IPS DF 19.7 (cell line): Measurements from ENCODE around the gene S100A7A.

Source experiments
- DNase-seq: peaks from one replicate; pipeline ENCODE4 v3.0.0-alpha.2; 2013; ENCODE audit warnings: low read depth, low spot score

Gene S100A7A

GRCh38 chr1:153415850-153416570, at the start of gene S100A7A:
Gene S100A7A (plus strand): TSS chr1:153416520. CDS start chr1:153418083, 1,563 bp downstream.
- DNase-seq = no peak

DNA sequence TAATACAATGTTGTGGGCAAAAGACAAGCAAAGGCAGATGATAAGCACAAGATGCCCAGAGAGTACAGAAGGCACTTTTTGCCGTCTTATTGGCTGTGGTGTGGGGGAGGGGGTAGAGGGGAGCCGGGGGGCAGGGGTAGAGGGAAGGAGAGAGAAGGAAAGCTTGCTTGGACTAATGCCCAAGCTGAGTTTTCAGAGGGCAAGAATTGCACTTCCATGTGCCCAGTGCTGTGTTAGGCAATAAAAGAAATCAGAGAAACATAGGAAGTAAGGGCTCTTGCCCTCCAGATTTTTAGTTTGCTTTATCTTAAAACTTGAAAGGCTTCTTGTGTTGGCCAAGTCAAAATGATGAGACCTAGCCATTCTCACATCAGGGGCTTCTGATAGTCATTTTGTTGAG, 49.2 kb upstream of the S100A7A start:
- DNase-seq = no peak

GRCh38 chr1:153368495-153368894, 47.8 kb upstream of the S100A7A start:
- DNase-seq = no peak

- no peak for DNase-seq
Measured at GRCh38 chr1:153370146-153370545, 46.2 kb upstream of the S100A7A start.

- no peak for DNase-seq
Measured at GRCh38 chr1:153371231-153371630, 45.1 kb upstream of the S100A7A start.

GRCh38 chr1:153372571-153372970, 43.7 kb upstream of the S100A7A start:
- DNase-seq = no peak

DNA sequence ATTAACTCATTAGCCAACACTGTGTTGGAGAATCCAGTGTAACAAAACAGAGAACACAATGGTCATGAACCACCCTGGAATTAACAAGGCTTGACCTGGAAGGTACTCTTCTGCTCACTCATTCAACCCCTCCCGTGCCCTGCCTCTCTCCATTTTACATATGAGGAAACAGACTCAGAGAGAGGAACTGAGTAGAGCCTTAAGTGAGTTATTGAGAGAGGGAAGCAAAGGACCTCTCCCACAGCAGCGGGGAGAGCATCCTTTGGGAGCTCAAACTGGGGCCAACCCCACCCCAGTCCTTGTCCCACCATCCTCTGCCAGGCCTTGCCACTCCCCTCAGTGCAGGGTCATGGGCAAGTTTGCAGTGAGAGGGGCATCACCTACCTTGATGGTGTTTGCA, 42.2 kb upstream of the S100A7A start:
- no peak for DNase-seq

DNA sequence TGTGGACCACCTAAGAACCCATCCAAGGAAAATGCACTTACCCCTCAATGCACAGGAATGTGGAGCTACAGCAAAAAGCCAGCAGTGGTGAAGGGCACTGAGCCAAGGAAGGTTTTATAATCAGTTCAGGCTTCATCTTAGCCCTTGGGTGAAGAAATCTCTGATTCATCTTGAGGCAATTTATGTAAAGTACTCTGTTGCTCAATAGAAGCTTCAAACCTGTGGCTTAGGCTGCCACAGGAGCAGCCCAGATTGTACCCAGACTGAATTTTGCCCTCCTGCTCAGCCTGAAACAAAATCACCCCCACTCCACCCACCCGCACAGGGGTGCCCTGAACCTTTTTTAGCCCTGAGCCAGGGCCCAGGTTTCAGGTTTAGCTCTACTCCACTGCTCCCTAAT, 40.8 kb upstream of the S100A7A start, which contains the start of gene S100A12:
S100A12 (minus strand) TSS at position 111 of the 400 bp plus-strand sequence. CDS start 1,029 bp downstream, outside the sequence.
- DNase-seq = no peak

- no peak for DNase-seq
Measured at GRCh38 chr1:153379591-153379990, 36.7 kb upstream of the S100A7A start.

DNA sequence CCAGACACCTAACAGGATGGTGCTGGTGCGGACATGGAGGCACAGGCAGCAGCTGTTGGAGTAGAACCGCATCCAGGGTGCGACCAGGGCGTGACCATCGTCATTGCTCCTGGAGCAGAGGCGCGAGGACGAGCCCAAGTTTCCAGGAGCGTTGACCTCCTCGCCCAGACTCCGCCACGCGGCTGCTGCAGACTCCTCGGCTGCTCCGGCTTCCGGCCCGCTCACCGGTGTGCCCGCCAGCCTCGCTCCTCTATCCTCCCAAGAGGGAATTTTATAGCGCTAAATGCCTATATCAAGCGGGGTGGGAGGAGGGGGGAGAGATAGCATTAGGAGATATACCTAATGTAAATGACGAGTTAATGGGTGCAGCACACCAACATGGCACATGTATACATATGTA, 35.6 kb upstream of the S100A7A start:
- DNase-seq = no peak

DNA sequence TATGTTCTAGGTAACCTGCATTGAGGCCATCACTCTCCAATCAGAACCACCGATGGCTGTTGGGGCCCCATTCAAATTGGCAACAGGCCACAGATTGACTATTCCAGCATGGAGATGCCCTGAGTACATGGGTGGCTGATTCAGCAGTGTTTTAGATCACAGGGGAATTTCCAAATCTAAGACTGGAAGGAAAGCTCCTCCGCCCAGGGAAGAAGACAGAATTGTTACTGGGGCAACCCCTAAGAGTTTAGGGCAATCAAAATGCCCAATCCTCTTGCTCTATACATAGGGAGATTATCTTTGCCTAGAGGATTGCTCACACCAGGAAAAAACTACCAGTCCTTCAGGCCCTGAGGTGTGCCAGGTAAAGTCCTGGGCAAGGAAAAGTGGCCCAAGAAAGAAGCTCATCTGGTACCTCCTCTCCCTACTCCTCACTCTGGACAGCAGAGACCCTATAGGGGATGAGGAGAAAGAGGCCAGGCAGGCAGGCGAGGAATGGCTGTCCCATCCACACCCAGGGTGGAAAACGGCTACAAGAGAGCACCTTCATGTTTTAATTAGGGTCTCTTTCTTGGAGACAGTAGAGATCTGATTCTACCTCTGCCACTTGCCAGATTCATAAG, 31.3 kb upstream of the S100A7A start:
- DNase-seq = no peak

- DNase-seq = no peak
Measured at GRCh38 chr1:153386500-153386901, 29.8 kb upstream of the S100A7A start.

DNA sequence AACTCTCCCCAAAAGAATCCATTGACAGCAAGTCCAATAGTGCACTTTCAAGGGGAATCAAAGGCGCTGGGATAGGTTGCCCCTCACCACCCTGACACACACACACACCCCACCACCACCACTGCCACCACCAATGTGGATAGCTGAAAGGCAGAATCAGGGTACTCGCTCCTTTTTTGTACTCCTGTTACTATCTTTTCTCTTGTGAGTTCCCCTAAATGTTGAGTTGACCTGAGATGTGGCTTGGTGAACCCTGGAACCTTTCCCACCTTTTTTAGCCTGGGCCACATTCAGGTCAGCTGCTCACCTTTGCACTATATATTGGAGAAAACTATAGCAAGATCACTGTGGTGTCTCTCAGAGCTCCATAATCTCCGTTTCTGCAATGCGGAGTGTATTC, 29.3 kb upstream of the S100A7A start:
- no peak for DNase-seq

DNA sequence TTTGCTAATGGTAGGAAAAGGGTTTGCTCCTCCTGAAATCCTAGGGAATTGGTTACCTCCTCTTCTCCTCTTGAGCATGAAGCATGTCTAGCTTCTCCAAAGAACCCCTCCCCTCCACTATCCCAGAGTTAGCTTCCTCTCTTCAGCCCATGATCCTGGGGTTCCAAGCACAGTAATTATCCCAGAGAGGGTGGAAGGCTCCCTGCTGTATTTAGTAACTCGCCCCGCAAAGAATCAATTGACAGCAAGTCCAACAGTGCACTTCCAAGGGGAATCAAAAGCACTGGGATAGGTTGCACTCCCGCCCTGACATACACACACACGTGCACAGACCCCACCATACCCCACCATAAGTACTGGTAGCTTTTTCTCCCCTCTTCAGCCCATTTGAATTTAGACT, 28.5 kb upstream of the S100A7A start:
- no peak for DNase-seq

DNA sequence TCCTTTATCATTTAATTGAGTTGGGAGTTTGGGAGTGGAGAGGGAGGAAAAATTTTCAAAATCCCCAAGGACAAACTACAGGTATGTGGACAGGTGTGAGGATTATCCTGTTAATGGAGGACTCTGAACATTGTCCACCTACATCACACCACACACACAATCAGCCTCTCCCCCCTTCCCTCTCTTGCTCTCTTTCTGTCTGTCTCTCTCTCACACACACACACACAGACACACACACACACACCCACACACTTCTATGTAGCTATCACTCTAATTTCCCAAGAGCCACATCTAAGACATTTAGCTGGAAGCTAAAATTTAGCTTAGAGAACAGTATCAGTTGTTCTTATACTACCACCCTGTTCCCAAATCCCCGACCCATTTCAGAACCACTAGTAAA, 26.9 kb upstream of the S100A7A start:
- DNase-seq = no peak

- no peak for DNase-seq
Measured at GRCh38 chr1:153389973-153390879, 26.1 kb upstream of the S100A7A start.

- no peak for DNase-seq
Measured at GRCh38 chr1:153390938-153391710, 25.2 kb upstream of the S100A7A start, which contains the start of gene S100A8. Gene S100A8 (minus strand): TSS chr1:153391073. CDS start chr1:153390535, 538 bp downstream.

DNA sequence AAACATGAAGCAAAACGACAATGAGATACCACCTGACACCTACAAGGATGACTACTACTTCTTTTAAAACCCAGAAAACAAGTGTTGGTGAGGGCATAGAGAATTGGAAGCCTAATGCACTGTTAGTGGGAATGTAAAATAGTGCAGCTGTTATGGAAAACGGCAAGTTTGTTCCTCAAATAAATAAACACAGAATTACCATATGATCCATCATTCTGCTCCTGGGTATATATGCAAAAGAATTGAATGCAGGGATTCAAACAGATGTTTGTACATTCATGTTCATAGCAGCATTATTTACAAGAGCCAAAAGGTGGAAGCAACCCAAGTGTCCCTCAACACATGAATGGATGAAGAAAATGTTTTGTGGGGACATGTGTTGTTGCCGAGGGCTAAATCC, 24.1 kb upstream of the S100A7A start:
- no peak for DNase-seq

- DNase-seq = no peak
Measured at GRCh38 chr1:153392822-153393221, 23.5 kb upstream of the S100A7A start.

GRCh38 chr1:153393926-153394325, 22.4 kb upstream of the S100A7A start:
- no peak for DNase-seq

GRCh38 chr1:153394391-153394790, 21.9 kb upstream of the S100A7A start:
- no peak for DNase-seq
